HG03280 (cell line): ENCODE data around the gene SPATA24.

Experiments used
- ATAC-seq: cut with Tn5 transposase; IDR thresholded peaks from one replicate; pipeline ENCODE4 v1.9.1; 2021; ENCODE audit warnings: mild to moderate bottlenecking, moderate library complexity; ENCODE audit not compliant: unreplicated experiment

The SPATA24 gene

GRCh38 chr5:139383993-139384590 is 19.8 kb downstream of the SPATA24 start:
- no peak for ATAC-seq

- ATAC-seq: no peak
These were observed 20.5 kb downstream of the SPATA24 start, which contains the start of gene SLC23A1 for GRCh38 chr5:139383275-139383992. Gene SLC23A1 (minus strand): TSS chr5:139383297. CDS start chr5:139383253, 44 bp downstream.

GRCh38 chr5:139382807-139383206 is 21.1 kb downstream of the SPATA24 start:
- no peak for ATAC-seq

GRCh38 chr5:139381837-139382761 is 21.8 kb downstream of the SPATA24 start:
- ATAC-seq: no peak

- ATAC-seq: no peak
These were observed 24.1 kb downstream of the SPATA24 start for GRCh38 chr5:139379626-139380449.

GRCh38 chr5:139378941-139379361 is 24.9 kb downstream of the SPATA24 start:
- ATAC-seq: no peak

- ATAC-seq: no peak
These were observed 25.6 kb downstream of the SPATA24 start for GRCh38 chr5:139378101-139378825.

- ATAC-seq: no peak
These were observed 26.7 kb downstream of the SPATA24 start for GRCh38 chr5:139377226-139377625.

GRCh38 chr5:139376364-139376763 is 27.5 kb downstream of the SPATA24 start:
- no peak for ATAC-seq

GRCh38 chr5:139374909-139375308 is 29.0 kb downstream of the SPATA24 start:
- ATAC-seq: no peak

- ATAC-seq: no peak
These were observed 32.1 kb downstream of the SPATA24 start for GRCh38 chr5:139371482-139372435.

- ATAC-seq: no peak
These were observed 34.7 kb downstream of the SPATA24 start for GRCh38 chr5:139369181-139369580.

GRCh38 chr5:139368613-139369012 is 35.3 kb downstream of the SPATA24 start:
- ATAC-seq: no peak

GRCh38 chr5:139364466-139364865 is 39.4 kb downstream of the SPATA24 start:
- no peak for ATAC-seq

- ATAC-seq: no peak
These were observed 40.0 kb downstream of the SPATA24 start for GRCh38 chr5:139363937-139364336.

- no peak for ATAC-seq
These were observed 42.0 kb downstream of the SPATA24 start for GRCh38 chr5:139361835-139362429.

- ATAC-seq: no peak
These were observed 43.5 kb downstream of the SPATA24 start for GRCh38 chr5:139360384-139360783.

GRCh38 chr5:139358064-139358463 is 45.8 kb downstream of the SPATA24 start:
- no peak for ATAC-seq
